ENCODE results near the gene HEYL. TPM values are rescaled to one million over a fixed set of nuclear protein-coding genes. Genes with fewer than 3 reads are reported as not detected.
A peak's percentile ranks its signal among the peaks of the same experiment; 100 is the strongest.

Gene HEYL
- total RNA-seq, 1 experiment from 2014 or later = 0.17 TPM

GRCh38 chr1:39575191-39576015 lies 64.0 kb downstream of the HEYL start:
- no peaks in the 10 kb centered on the region for H3K9me3 ChIP-seq (ENCODE audit: insufficient read depth, low read depth)
- peak overlapping the region; percentile 76 for H3K4me3 ChIP-seq
- no peaks in the 10 kb centered on the region for H3K27me3 ChIP-seq (ENCODE audit: insufficient read depth, low read depth)
- H3F3A ChIP-seq (ENCODE audit: insufficient read depth, low read depth) = peaks cover 25% of the 10 kb centered on the region
- intact Hi-C loops (cut with micrococcal nuclease; ENCODE audit: unreplicated experiment) = loop anchor here (1.0 to 2.0 kb wide), 2 partner anchors 31 to 77 kb away; no protein-coding TSS in a partner anchor
- no peaks in the 10 kb centered on the region for H3K9me2 ChIP-seq (ENCODE audit: insufficient read depth)
- DNase-seq = peak in 1 of 2 experiments; percentile 33
- peaks cover 62% of the 10 kb centered on the region for H3K79me2 ChIP-seq (ENCODE audit: low read depth)
- no peak for TF ChIP-seq EZH2 (IDR thresholded peaks at IDR 0.05; ENCODE audit: low read depth)
- TF ChIP-seq, protein P1, sequence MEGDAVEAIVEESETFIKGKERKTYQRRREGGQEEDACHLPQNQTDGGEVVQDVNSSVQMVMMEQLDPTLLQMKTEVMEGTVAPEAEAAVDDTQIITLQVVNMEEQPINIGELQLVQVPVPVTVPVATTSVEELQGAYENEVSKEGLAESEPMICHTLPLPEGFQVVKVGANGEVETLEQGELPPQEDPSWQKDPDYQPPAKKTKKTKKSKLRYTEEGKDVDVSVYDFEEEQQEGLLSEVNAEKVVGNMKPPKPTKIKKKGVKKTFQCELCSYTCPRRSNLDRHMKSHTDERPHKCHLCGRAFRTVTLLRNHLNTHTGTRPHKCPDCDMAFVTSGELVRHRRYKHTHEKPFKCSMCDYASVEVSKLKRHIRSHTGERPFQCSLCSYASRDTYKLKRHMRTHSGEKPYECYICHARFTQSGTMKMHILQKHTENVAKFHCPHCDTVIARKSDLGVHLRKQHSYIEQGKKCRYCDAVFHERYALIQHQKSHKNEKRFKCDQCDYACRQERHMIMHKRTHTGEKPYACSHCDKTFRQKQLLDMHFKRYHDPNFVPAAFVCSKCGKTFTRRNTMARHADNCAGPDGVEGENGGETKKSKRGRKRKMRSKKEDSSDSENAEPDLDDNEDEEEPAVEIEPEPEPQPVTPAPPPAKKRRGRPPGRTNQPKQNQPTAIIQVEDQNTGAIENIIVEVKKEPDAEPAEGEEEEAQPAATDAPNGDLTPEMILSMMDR (conservative IDR thresholded peaks at IDR 0.05) = no peak
- H3K36me3 ChIP-seq (ENCODE audit: low read depth) = peaks cover 41% of the 10 kb centered on the region
- no TSS peak for BruUV-seq (replicated peaks)
- peaks cover 26% of the 10 kb centered on the region for H3K4me1 ChIP-seq (replicated peaks; ENCODE audit: insufficient read depth)
- 0 out of 2 replicates have a peak overlapping the region, but pooled peaks have one; percentile 39 for H3K27ac ChIP-seq
- no peak overlapping the region; the same call in 1 of the 2 replicates for H2AFZ ChIP-seq
- peaks cover 53% of the 10 kb centered on the region for H4K20me1 ChIP-seq (ENCODE audit: insufficient read depth)
- ChIA-PET POLR2A (ENCODE audit: unreplicated experiment) (interaction anchor here (0.7 kb wide), 1 partner anchor 31 kb away, joined by 19 read pairs; no protein-coding TSS in a partner anchor), CTCF (interaction anchor here (0.7 to 1.7 kb wide), 2 partner anchors 30 to 31 kb away, joined by 3 to 7 read pairs; no protein-coding TSS in a partner anchor)
- H3K4me2 ChIP-seq = peak overlapping the region; percentile 99

- Histone ChIP-seq H2AFZ (no peak overlapping the region), H3F3A (ENCODE audit: insufficient read depth, low read depth) (peaks cover 33% of the 10 kb centered on the region), H3K4me2 (peak overlapping the region; percentile 99), H3K27ac (no peak overlapping the region), H3K9me3 (ENCODE audit: insufficient read depth, low read depth) (no peaks in the 10 kb centered on the region), H4K20me1 (ENCODE audit: insufficient read depth) (peaks cover 61% of the 10 kb centered on the region), H3K79me2 (ENCODE audit: low read depth) (peaks cover 70% of the 10 kb centered on the region), H3K36me3 (ENCODE audit: low read depth) (peaks cover 48% of the 10 kb centered on the region), H3K4me1 (replicated peaks; ENCODE audit: insufficient read depth) (peaks cover 26% of the 10 kb centered on the region), H3K9me2 (ENCODE audit: insufficient read depth) (no peaks in the 10 kb centered on the region), H3K4me3 (peak overlapping the region; percentile 76), H3K27me3 (ENCODE audit: insufficient read depth, low read depth) (no peaks in the 10 kb centered on the region)
- ChIA-PET POLR2A (ENCODE audit: unreplicated experiment) (interaction anchor here (1.3 kb wide), 1 partner anchor 31 kb away, joined by 4 read pairs; no protein-coding TSS in a partner anchor), CTCF (interaction anchor here (0.7 to 1.0 kb wide), 2 partner anchors 31 kb away, joined by 3 to 5 read pairs; no protein-coding TSS in a partner anchor)
- no TSS peak for BruUV-seq (replicated peaks)
- DNase-seq = peak in 1 of 2 experiments; percentile 37
- no peak for TF ChIP-seq EZH2 (IDR thresholded peaks at IDR 0.05; ENCODE audit: low read depth)
- TF ChIP-seq, protein P1 (conservative IDR thresholded peaks at IDR 0.05) = no peak
- intact Hi-C loops (cut with micrococcal nuclease; ENCODE audit: unreplicated experiment) = loop anchor here (2.0 kb wide), 1 partner anchor 78 kb away; no protein-coding TSS in a partner anchor
These were observed 64.8 kb downstream of the HEYL start for GRCh38 chr1:39574646-39575045.

Other genes with a start within 250 kb of the HEYL start
- gene BMP8A, start 148.0 kb downstream of the HEYL start, total RNA-seq (2021) = 0.31 TPM in 1 of 2 replicates, not detected in the other
- gene PABPC4, start 62.9 kb downstream of the HEYL start, total RNA-seq (2021) = 500 and 561 TPM in 2 replicates
- gene NT5C1A, start 32.5 kb upstream of the HEYL start, total RNA-seq (2021) = not detected in 2 replicates
- gene HPCAL4, start 51.8 kb upstream of the HEYL start, total RNA-seq (2021) = 0.07 TPM in 1 of 2 replicates, not detected in the other
- 81.1 and 89.5 TPM in 2 replicates for gene PPIE, start 99.2 kb upstream of the HEYL start, total RNA-seq (2021)
- gene OXCT2, start 131.7 kb upstream of the HEYL start, total RNA-seq (2021) = 1.3 and 1.6 TPM in 2 replicates
- gene BMP8B, start 149.2 kb upstream of the HEYL start, total RNA-seq (2021) = 2.4 TPM in 2 replicates
- gene TRIT1, start 243.9 kb upstream of the HEYL start, total RNA-seq (2021) = 36.5 and 38.5 TPM in 2 replicates

Measured in PC-9 (cell line).